Upper lobe of right lung (tissue), 1 donor: ENCODE measurements around the gene ADAMTS15. TPM values are rescaled to one million over a fixed set of nuclear protein-coding genes. Genes with fewer than 3 reads are reported as not detected.

Experiments used
- ATAC-seq: fragments of 200-7000 bp; cut with Tn5 transposase; one replicate; pipeline ENCODE4 v1.9.1; 2020; ENCODE audit warnings: mild to moderate bottlenecking, moderate library complexity
- DNase-seq: peaks from one replicate; pipeline ENCODE4 v3.0.0-alpha.2; 2020
- H3K27ac ChIP-seq: fragments of 200-600 bp; one replicate; pipeline ENCODE4 v1.8.0; 2022
- H3K27me3 ChIP-seq: fragments of 200-600 bp; one replicate; pipeline ENCODE4 v1.8.0; 2022; ENCODE audit warnings: mild to moderate bottlenecking
- H3K36me3 ChIP-seq: fragments of 200-600 bp; one replicate; pipeline ENCODE4 v1.8.0; 2022
- H3K4me1 ChIP-seq: fragments of 200-600 bp; one replicate; pipeline ENCODE4 v1.8.0; 2022
- H3K4me3 ChIP-seq: fragments of 200-600 bp; one replicate; pipeline ENCODE4 v1.8.0; 2022; ENCODE audit warnings: mild to moderate bottlenecking
- H3K9me3 ChIP-seq: fragments of 200-600 bp; one replicate; pipeline ENCODE4 v1.8.0; 2022
- intact Hi-C: fragments of 100-400 bp; cut with DNase I; formaldehyde crosslinking; loops from one replicate; pipeline ENCODE4 v1.11.0; 2022
- total RNA-seq: library from RNA; stranded (reverse); fragmentation: NEBNext Ultra II Directional; extraction: Animal tissue kit (Norgen Biotek cat#: 25700); gene quantifications from one replicate; pipeline ENCODE4 v1.2.1, GENCODE V29; 2021
- TF ChIP-seq, protein P1 (sequence below): fragments of 200-600 bp; IDR thresholded peaks from one replicate; pipeline ENCODE4 v1.8.0; 2022; ENCODE audit warnings: antibody characterized with exemption
- donor health status: DM: no; HTN: yes; CAD: no; lungs with severe emphysema.

The ADAMTS15 gene
- total RNA-seq, 1 donor from 2014 or later, result 8.2 TPM

- Histone ChIP-seq H3K27me3 (peaks cover 26% of the 10 kb centered on the region), H3K27ac (no peak overlapping the region), H3K4me3 (no peak overlapping the region), H3K4me1 (peaks cover 20% of the 10 kb centered on the region), H3K9me3 (no peaks in the 10 kb centered on the region), H3K36me3 (no peaks in the 10 kb centered on the region)
- ATAC-seq (no peak), DNase-seq (no peak)
- TF ChIP-seq, protein P1, sequence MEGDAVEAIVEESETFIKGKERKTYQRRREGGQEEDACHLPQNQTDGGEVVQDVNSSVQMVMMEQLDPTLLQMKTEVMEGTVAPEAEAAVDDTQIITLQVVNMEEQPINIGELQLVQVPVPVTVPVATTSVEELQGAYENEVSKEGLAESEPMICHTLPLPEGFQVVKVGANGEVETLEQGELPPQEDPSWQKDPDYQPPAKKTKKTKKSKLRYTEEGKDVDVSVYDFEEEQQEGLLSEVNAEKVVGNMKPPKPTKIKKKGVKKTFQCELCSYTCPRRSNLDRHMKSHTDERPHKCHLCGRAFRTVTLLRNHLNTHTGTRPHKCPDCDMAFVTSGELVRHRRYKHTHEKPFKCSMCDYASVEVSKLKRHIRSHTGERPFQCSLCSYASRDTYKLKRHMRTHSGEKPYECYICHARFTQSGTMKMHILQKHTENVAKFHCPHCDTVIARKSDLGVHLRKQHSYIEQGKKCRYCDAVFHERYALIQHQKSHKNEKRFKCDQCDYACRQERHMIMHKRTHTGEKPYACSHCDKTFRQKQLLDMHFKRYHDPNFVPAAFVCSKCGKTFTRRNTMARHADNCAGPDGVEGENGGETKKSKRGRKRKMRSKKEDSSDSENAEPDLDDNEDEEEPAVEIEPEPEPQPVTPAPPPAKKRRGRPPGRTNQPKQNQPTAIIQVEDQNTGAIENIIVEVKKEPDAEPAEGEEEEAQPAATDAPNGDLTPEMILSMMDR, result no peak
- intact Hi-C loops, result loop anchor here (10.0 kb wide), 1 partner anchor 210 kb away; no protein-coding TSS in a partner anchor
Measured at GRCh38 chr11:130424613-130425140, 23.8 kb upstream of the ADAMTS15 start.

- Histone ChIP-seq H3K36me3 (no peaks in the 10 kb centered on the region), H3K9me3 (no peaks in the 10 kb centered on the region), H3K27ac (no peak overlapping the region), H3K4me3 (no peak overlapping the region), H3K27me3 (peaks cover 31% of the 10 kb centered on the region), H3K4me1 (peaks cover 17% of the 10 kb centered on the region)
- TF ChIP-seq, protein P1, result no peak
- DNase-seq (no peak), ATAC-seq (no peak)
- intact Hi-C loops, result loop anchor here (10.0 kb wide), 1 partner anchor 210 kb away; no protein-coding TSS in a partner anchor
Measured at GRCh38 chr11:130425156-130425555, 23.3 kb upstream of the ADAMTS15 start.

GRCh38 chr11:130426223-130426836 is 22.1 kb upstream of the ADAMTS15 start:
- Histone ChIP-seq H3K27ac (peak overlapping the region; percentile 66), H3K27me3 (peaks cover 32% of the 10 kb centered on the region), H3K4me3 (peak overlapping the region; percentile 49), H3K4me1 (peaks cover 5% of the 10 kb centered on the region), H3K9me3 (no peaks in the 10 kb centered on the region), H3K36me3 (no peaks in the 10 kb centered on the region)
- no peak for DNase-seq
- TF ChIP-seq, protein P1, result no peak
- intact Hi-C loops, result loop anchor here (10.0 kb wide), 1 partner anchor 212 kb away; no protein-coding TSS in a partner anchor
- ATAC-seq, result no peak

DNA sequence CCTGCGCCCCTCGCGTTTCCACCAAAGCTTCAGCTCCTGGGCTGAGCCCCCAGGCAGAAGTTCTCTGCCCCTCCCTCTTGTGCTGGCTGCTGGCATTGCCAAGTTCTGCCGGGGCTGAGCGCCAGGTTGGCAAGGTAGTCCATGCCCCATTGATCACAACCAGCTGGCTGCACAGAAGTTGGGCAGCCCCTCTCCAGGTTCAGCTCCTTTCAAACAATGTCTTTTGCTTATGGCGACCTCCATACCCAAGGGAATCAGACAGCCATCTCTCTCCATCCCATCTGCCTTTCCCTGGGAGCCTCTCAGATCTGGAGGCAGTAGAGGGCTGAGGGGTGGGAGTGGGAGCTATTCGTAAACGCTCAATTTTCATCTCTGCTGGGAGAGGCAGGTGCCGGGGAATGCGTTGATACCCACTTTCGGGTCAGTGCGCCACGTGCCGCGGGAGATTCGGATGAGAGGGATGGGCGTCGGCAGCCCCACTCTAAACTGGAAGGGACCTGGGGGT is 21.6 kb upstream of the ADAMTS15 start:
- TF ChIP-seq, protein P1, result no peak
- H3K4me1 ChIP-seq, result peaks cover 5% of the 10 kb centered on the region
- ATAC-seq, result no peak
- intact Hi-C loops, result loop anchor here (10.0 kb wide), 1 partner anchor 212 kb away; no protein-coding TSS in a partner anchor
- peak overlapping the region; percentile 66 for H3K27ac ChIP-seq
- no peaks in the 10 kb centered on the region for H3K9me3 ChIP-seq
- H3K27me3 ChIP-seq, result peaks cover 29% of the 10 kb centered on the region
- peak overlapping the region; percentile 49 for H3K4me3 ChIP-seq
- DNase-seq, result no peak
- H3K36me3 ChIP-seq, result no peaks in the 10 kb centered on the region

DNA sequence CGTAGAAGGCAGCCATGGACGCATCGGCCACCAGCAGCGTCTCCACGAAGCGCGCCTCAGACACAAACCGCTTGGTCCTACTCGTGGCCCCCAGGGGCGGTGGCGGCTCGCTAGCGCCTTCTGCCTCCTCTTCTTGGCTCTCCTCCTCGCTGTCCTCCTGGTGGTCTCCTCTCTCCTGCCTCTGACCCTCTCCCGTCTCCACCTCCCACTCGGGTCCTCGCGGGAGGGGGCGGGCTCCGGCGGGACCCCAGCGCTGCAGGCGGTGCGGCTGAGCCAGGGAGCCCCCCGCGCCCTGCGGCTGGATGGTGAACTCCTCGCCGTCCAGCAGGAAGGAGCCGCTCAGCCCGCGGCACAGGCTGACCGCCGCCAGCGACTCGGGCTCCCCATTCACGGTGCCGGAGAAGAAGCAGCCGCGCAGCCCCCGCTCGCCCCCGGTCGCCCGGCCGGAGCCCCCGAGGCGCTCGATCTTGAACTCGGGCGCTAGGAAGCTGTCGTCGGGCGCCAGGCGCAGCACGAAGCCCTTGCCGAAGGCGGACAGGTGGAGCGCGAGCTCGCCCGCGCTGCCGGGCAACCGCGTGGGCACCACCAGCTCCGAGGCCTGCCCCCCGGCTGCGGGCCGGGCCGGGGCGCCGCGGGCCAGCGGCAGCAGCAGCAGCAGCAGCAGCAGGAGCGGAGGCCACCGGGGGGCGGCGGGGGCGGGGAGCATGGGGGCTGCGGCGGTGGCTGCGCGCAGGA is 20.7 kb upstream of the ADAMTS15 start:
- ATAC-seq (peak; percentile 3), DNase-seq (no peak)
- TF ChIP-seq, protein P1, result peak; percentile 4
- peak overlapping the region; percentile 66 for H3K27ac ChIP-seq
- H3K36me3 ChIP-seq, result no peaks in the 10 kb centered on the region
- H3K27me3 ChIP-seq, result peaks cover 29% of the 10 kb centered on the region
- peak overlapping the region; percentile 49 for H3K4me3 ChIP-seq
- intact Hi-C loops, result loop anchor here (10.0 kb wide), 1 partner anchor 213 kb away; no protein-coding TSS in a partner anchor
- no peaks in the 10 kb centered on the region for H3K9me3 ChIP-seq
- H3K4me1 ChIP-seq, result peaks cover 5% of the 10 kb centered on the region
